NCI-H774 (cell line): ENCODE measurements around the gene NFASC.

ENCODE experiments used
- DNase-seq: peaks from one replicate; lab custom pipeline; 2025; lab: John Stamatoyannopoulos, UW

The NFASC gene

DNA sequence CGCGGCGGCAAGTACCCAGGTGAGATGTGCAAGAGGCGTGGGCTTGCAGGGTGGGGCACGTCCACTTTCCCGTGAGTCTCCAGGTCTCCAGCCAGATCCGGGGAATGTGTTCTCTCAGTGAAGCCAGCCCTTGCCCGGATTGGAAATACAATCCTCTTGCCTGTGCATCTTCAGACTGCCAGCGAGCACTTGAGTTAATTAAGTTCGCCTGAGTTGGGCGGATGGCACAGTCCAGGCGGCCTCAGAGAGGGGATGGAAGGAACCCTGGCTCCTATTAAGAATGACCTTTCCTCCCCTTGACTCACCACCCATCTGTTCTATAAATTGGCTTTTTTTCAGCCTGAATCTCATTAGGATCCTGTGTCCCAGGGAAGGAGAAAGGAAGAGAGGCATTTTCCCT is 139.0 kb downstream of the NFASC start:
- no peak for DNase-seq

DNA sequence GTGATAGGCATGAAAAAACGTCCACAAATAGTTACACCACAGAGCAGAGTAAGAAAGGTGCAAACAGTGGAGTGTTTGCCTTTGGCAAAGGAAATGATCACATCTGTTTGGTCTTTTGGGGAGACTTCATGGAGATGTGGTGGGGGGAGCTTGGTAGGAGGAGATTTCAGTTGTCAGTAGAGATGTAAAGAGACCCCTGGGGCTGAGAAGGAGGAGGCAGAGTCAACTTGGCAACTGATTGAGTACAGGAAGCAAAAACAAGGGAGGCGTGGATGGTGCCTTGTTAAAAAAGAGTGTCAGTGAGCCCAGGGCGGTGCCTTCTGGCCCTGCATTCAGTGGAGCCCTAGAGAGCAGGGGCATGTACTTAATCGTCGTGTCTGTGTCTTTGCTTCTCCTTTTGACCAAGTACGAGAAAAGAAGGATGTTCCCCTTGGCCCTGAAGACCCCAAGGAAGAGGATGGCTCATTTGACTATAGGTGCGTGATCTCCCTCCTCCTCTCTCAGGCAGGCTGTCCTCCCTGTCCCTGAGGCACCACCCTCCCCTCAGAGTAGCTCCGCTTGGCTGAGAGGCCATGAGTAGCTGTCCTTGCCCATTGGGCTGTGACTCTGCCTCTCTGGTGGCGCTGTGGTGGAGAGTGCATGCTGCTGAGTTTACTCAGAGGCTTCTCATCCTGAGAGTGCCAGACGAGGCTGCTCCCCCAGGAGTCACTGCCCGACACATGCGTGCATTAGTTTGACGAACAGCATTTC is 141.9 kb downstream of the NFASC start:
- no peak for DNase-seq

GRCh38 chr1:205013683-205014367 is 143.2 kb downstream of the NFASC start:
- no peak for DNase-seq

- DNase-seq = no peak
These were observed 144.1 kb downstream of the NFASC start for GRCh38 chr1:205014783-205015182.

GRCh38 chr1:205015241-205015640 is 144.6 kb downstream of the NFASC start:
- no peak for DNase-seq

GRCh38 chr1:205016075-205016474 is 145.4 kb downstream of the NFASC start:
- no peak for DNase-seq

GRCh38 chr1:205016584-205016983 is 145.9 kb downstream of the NFASC start:
- DNase-seq = no peak

- no peak for DNase-seq
These were observed 146.3 kb downstream of the NFASC start for GRCh38 chr1:205017001-205017400.

GRCh38 chr1:205017766-205018165 is 147.1 kb downstream of the NFASC start:
- no peak for DNase-seq

DNA sequence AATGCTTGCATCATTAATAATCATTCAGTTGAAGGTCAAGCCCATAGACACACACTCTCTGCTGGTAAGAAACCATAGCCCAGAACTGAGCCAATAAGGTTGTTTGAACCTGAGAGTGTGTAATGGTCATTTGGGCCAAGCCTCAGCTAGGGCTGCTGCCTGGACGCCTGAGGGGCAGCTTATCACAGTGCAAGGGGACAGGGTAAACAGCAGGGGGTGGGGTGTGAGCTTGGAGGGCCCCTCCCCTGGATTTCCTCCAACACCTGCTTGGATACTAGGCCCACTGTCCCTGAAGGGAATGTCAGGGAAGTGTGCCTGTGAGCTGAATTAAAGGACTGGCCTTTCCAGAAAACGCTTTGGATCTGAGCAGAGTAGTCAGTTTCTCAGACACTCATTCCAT is 147.7 kb downstream of the NFASC start:
- no peak for DNase-seq

GRCh38 chr1:205020466-205020865 is 149.8 kb downstream of the NFASC start:
- no peak for DNase-seq

DNA sequence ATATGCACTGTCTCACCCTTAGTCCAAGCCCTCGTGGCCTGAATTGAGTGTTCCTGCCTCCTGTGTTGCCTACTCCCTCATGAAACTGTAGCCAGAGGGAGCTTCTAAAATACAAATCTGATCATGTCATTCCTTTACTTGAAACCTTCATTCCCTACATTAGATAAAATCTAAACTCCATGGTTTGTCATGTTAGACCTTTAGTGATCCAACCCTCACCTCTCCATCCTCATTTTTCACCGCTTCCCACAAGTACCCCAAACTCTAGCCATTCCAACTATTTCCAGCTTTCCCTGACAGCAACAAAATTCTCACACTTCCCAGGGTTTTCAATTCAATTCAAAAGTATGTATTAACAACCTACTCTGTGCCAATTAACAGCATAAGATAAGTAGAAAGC is 154.0 kb downstream of the NFASC start:
- DNase-seq = no peak

DNA sequence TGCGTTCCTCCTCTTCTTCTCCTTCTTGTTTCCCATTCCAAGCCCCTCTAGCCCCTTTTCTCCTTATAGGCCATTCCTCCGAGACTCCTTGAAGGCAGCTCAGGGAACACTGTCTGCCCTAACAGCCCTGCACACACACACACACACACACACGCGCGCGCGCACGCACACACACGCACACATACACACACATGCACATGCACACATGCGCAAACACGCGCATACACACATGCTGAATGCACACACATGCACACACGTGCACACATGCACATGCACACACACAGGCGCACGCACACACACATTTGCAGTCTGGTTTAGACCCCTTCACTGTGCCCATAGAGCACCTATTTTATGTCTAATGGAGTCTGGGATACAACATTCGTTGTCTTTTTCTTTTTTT is 154.6 kb downstream of the NFASC start:
- DNase-seq = no peak

GRCh38 chr1:205026181-205026580 is 155.5 kb downstream of the NFASC start:
- no peak for DNase-seq

DNA sequence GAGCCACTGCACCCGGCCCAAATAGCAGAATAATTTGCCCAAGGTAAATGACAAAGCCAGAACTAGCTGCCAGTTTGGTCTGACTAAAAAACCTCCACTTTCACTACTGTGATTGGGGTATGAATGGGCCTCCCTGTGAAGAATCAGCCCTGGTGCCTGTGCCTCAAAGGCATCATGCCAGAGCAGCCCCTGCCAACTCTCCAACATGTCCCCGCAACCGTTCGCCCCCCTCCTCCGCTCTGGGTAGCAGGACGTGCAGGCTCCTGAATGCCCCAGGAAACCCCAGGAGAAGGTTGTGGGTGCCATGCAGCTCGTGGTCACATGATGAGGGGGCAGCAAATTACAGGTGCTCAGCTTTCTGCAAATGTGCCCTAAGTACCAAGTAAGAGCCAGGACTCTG is 157.7 kb downstream of the NFASC start:
- no peak for DNase-seq

GRCh38 chr1:205028924-205029323 is 158.3 kb downstream of the NFASC start:
- DNase-seq = no peak

DNA sequence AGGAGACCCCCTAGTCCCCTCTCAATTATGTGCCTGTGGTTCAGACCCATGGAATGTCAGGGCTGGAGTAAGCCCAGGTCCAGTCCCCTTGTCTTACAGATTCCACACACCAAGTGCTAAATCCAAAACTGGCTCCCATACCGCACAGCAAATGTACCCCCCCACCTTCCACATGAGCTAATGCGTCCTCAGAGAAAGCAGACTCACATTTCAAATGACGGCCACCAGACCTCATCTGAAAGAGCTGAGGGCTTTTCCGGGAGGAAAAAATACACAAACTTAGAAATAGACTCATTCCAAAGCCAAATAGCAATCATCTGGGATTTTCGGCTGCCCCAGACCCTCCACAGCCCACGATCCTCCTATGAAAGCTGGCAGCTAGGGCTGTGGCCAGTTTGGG is 159.6 kb downstream of the NFASC start:
- DNase-seq = no peak

DNA sequence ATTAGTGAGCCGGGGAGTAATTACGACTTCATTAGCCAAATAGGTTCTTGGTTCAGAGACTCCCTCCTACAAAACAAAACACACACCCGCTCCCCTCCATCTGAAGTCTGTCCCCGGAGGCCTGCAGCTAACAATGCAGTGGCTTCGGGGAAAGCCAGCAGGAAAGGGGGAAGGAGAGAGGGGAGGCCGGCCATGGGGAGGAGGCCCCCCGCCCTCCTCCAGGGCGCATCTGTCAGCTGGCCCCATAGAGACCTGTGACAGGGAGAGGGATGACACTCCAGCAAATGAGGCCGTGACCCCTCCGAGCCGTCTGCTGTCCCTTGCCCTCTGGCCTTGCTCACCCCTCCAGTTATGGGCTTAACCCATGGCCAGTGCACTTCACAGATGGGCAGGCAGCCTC is 160.2 kb downstream of the NFASC start:
- no peak for DNase-seq

DNA sequence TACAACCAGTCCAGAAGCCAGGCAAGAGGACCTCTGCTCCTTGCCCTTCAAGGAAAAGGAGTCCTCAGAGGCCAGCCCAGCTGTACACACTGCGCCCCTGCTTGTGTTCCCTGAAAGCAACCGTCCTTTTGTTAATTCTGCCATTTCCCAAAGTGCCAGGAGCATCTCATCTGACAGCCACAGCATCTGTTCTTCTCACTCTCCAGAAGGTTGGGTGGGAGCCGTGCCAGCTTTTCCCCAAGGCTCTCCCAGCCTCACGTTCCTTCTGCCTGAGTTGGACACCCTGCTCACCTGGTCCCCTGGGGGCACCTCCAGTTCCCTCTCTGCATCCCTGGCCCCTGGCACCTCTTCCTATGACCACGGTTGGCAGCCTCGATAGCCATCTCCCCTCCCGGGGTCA is 161.8 kb downstream of the NFASC start:
- DNase-seq = no peak

DNA sequence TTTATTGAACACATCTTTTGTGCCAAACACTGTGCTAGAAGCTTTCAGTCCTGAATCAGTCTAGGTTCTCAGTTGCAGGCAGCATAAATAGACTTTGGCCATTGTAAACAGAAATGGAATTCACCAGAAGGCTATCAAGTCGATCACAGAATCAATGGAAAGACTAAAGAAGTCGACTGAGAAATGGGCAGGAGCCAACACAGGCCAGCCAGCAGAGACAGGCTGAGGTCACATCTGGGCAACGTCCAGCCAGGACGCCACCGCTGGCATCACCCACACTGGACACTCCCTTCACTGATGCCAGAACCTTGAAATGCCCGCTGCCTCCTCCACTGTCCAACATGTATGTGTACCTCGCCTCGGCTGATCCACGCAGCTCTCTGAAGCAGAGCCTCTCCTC is 166.9 kb downstream of the NFASC start:
- DNase-seq = no peak

GRCh38 chr1:205038132-205038786 is 167.6 kb downstream of the NFASC start:
- no peak for DNase-seq

DNA sequence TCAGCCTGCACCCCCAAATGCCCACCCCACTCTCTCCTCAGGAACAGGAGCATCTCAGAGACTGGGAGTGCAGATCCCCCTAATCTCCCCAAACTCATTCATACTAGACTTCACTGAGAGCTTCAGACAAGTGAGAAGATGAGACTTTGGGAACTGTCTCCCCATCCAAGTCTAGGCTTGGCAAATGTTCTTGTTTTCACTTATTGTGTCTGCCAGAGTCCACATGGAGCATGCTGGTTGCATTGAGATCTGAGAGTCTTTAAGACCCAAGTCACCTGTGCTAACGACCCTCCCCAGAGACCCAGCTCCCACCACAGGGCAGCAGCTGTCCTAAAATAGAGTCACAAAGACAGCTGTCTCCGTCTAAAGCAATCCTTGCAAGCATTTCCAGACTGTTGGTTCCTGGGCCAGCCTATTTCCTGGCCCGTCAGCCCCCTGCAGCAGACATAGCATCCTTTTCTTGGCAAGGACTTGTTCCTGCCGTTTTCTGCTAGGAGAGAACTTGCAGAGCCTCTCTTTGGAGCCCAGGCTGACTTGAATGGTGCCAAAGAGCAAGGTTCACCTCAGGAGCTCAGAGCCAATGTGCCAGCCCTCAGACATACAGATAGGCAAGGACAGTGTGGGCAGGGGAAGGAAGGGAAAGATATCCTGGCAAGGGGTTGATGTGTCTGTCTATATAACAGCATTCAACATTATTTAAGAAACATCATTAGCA is 170.5 kb downstream of the NFASC start:
- DNase-seq = no peak
